Esophagus squamous epithelium (tissue), 4 donors: ENCODE data around the gene MYORG.

ENCODE experiments used
- CTCF ChIP-seq, 6 experiments: fragments of 450-650 bp in 4 of 6; fragments of 200-600 bp in 2 of 6; sonication (generic) in 2 of 6; IDR thresholded peaks; one replicate each; pipeline ENCODE4 v1.5.1; 2016 to 2019; ENCODE audit warnings: antibody characterized with exemption in 6 of 6, mild to moderate bottlenecking in 4 of 6, moderate library complexity in 4 of 6
- POLR2A ChIP-seq, 4 donors: fragments of 450-650 bp; IDR thresholded peaks; one replicate each; pipeline ENCODE4 v1.6.1; 2017; ENCODE audit warnings: antibody characterized with exemption in 4 of 4, mild to moderate bottlenecking in 4 of 4, moderate library complexity in 3 of 4

GRCh38 chr9:34377404-34377746 lies 677 bp upstream of the MYORG start:
- no peak for TF ChIP-seq CTCF (IDR thresholded peaks at IDR 0.05)
- no peak for TF ChIP-seq POLR2A (IDR thresholded peaks at IDR 0.05)
